ENCODE results near the gene RASGRP1.
A peak's percentile ranks its signal among the peaks of the same experiment; 100 is the strongest.

Gene RASGRP1

DNA sequence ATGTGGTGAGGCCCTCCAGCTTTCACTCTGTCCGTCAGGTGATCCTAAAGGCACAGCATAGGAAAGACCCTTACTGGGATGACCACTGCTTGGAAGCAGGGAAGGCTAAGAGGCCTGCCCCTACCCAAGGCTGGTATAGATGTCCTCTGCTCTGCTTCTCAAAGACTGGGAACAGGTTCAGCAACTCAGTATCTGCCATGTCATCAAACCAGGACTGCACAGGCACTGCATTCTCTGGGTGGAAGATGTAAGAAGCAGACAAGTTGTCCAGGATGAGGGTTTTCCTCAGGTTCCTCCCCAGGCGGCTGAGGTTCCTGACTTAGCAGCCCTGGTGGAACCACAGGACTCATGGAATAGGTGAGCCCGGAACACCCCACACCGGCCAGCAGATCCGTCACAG, 106.0 kb downstream of the RASGRP1 start:
- no peak for DNase-seq (ENCODE audit: low read depth)

DNA sequence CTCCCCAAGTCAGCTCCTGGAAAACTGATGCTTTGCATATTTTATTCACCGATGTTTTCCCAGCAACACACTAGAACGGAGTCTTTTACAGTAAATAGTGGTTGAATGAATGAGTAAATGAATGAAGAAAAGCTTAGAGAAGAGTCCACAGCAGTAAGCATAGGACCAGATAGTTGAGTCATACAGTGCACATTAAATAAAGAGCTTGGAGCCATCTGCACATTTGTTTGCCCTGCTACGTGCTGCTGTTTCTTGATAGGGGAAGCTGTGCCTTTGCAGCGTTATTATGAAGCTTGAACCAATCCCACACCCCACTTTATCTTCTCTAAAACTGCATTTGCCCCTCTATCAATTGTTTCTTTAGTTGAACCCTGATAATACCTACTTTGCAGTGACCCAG, 109.5 kb downstream of the RASGRP1 start:
- DNase-seq (ENCODE audit: low read depth): no peak

DNA sequence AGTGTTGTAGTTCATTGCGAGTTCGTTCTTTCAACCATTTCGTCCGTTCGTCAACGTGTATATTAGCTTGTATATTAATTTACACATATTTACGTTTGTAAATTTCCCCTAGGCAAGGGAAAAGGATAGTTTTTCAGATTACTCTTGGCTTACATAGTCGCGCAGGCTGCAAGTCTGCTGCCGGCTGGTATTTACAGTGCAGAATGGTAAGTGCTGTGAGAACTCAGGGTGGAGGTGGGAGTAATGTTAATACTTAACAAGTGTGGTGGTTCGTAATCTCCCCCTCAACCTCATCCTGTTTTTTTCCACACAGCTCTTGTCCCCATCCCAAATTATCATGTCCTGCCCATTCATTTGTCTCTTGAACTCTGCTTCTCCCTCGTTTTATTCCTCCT, 109.9 kb downstream of the RASGRP1 start:
- DNase-seq (ENCODE audit: low read depth): no peak

DNA sequence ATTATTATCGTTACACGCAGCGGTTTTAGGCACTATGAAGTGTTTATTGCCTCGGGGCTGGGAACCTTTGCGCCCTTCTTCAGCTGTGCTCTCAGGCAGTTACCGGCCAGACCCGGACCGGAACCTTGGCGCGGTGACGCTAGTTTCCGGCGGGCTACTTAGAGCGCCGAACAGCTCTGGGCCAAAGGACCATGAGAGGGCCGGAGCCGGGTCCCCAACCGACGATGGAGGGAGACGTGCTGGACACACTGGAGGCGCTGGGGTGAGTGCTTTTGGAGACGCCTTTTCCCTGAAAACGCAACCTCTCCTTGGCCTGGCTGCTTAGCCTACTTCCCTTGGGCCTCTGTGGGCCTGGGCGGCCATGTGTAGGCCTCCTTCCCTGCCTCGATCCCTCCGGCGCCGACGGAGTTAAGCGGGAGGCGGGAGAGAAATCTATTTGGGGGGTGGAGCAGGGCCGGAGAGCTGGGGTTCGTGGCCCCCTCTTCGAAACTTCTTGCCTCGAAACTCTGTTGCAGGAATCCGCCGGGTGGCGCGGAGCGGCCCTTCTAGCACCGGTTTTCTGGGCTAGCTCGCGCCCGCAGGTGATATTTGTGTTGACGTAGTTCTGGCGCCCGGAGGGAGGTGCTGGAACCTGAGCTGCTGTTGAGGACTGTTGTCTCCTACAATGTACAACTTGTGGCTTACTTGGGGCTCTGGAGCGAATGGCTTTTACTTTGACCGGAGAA, 110.5 kb downstream of the RASGRP1 start, which contains the start of gene FAM98B:
Gene FAM98B (plus strand): TSS at position 157 of the 725 bp plus-strand sequence. CDS start 35 bp downstream, at position 192.
- DNase-seq (ENCODE audit: low read depth): peak; percentile 74

DNA sequence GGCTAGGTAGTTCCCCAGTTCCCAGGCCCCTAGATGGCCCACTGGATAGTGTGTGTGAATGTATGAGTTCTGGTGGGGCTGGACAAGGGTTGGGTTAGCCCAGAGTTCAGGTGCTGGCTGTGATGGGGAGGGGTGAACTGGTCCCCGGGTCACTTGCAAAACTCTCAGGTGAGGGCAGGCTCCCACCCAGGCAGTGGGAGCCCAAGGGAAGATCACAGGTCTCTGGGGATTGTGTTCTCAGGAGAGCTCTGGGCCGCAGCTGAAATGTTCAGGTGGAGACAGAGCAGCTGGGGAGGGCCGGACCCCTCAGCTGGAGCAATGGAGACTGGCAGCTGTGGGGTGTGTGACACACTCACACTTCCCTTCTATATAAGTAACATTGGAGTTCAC, 123.5 kb downstream of the RASGRP1 start:
- DNase-seq (ENCODE audit: low read depth): no peak

DNA sequence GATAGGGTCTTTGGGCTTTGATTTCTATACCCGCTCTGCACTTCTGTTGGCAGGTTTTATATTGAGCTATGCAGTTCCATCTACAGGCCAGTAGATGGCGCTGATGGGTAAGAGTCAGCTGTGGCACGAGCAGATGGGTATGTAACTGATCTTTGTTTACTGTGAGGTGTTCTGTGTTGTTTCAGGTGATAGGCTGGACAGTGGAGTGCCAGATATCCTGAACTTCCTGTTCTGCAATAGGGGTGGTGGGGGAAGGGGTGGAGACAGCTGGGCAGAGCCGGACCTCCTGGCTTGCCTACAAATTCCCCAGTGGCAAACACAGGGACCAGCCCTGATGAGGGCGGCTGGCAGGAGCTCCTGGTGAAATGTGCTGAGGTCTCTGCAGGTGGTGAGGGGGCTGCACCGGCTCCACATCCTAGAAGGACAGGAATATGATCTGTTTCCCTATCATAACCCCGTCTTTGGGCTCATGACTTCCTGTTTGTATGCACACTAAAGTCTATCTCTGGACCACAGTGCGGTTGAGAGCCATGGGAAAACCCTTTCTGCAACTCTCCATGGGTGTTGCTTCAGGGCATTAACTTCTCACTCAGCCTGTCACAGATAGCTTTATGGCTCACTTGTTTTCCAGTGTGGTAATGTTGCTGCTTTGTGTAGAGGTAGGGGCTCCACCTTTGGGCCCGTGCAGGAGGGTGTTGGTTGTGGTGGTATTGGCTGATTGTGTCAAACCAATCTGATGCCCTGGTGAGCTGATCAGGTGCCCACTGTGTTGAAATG, 124.1 kb downstream of the RASGRP1 start:
- peak; percentile 24 for DNase-seq (ENCODE audit: low read depth)

Data from stromal cell of bone marrow (primary cell).